ENCODE data around the gene MAP7D1. TPM values are rescaled to one million over a fixed set of nuclear protein-coding genes. Genes with fewer than 3 reads are reported as not detected.
A peak's percentile ranks its signal among the peaks of the same experiment; 100 is the strongest.
"Not testable (repeated sequence)": the region's sequence is repeated elsewhere in the genome, so short reads cannot be mapped to it uniquely, and the experiment has no call there.

The MAP7D1 gene
- total and polyA plus RNA-seq, 2 of the 13 experiments (the other 11 are each of a cell fraction or from before 2014, with no cell fraction given) = 5.6 to 7.2 TPM

- Histone ChIP-seq H3K27ac (ENCODE audit: extremely low read length, insufficient read depth, low read length) (peak overlapping the region; percentile 94), H3K4me3 (replicated peaks in 1 of 3; ENCODE audit: insufficient read depth in 1 of 3, low read depth in 2 of 3, low read length in 3 of 3) (peak overlapping the region; percentile 86 to 100 (median 89)), H3K9me3 (ENCODE audit: low read length) (no peaks in the 10 kb centered on the region), H3K4me1 (ENCODE audit: insufficient read depth, low read length) (peaks cover 41% of the 10 kb centered on the region), H4K20me1 (ENCODE audit: insufficient read depth, low read length) (peaks cover 44% of the 10 kb centered on the region), H3K79me2 (ENCODE audit: insufficient read depth, low read length) (peaks cover 58% of the 10 kb centered on the region), H3K27me3 (ENCODE audit: control insufficient read depth in 1 of 2, insufficient read depth in 2 of 2, low read length in 2 of 2) (no peaks in the 10 kb centered on the region; a peak in 1 of 5 replicates), H2AFZ (ENCODE audit: low read length) (no peak overlapping the region), H3K4me2 (ENCODE audit: low read depth, low read length) (peak overlapping the region; percentile 75), H3K36me3 (replicated peaks in 1 of 2; ENCODE audit: control insufficient read depth in 1 of 2, insufficient read depth in 2 of 2, low read length in 2 of 2) (peaks cover 7 to 16% of the 10 kb centered on the region in 2 experiments; a peak in 3 of 5 replicates), H3K9ac (ENCODE audit: insufficient read depth, low read depth, low read length) (peak overlapping the region; percentile 95)
- no peak for ATAC-seq
- CTCF ChIA-PET (ENCODE audit: low intra/inter-chr PET ratio, low total read pairs) = no interaction called here
- no peak for TF ChIP-seq XRCC5 (optimal IDR thresholded peaks at IDR 0.05; ENCODE audit: low read length)
- TF ChIP-seq RFX3 (CRISPR knock-in tag; IDR thresholded peaks at IDR 0.05) = no peak
- no peak for TF ChIP-seq ZNF260 (CRISPR knock-in tag; IDR thresholded peaks at IDR 0.05; ENCODE audit: borderline replicate concordance, low read depth)
- TF ChIP-seq DZIP1 (CRISPR knock-in tag; IDR thresholded peaks at IDR 0.05) = no peak
- TF ChIP-seq RXRA (CRISPR knock-in tag; IDR thresholded peaks at IDR 0.05) = no peak
- BruUV-seq (replicated peaks) = no TSS peak
- POLR2A ChIA-PET = interaction anchor here (0.9 to 8.2 kb wide), 17 partner anchors 8 to 161 kb away, joined by 3 to 141 read pairs (median 10); partner anchors contain the start of genes MAP7D1, SH3D21, STK40 and TRAPPC3
- in situ Hi-C loops (cut with HindIII; ENCODE audit: extremely low pct_ligation_motif_present, low pct_unique_long_range_greater_than_20kb) (no loop called here), intact Hi-C loops (cut with micrococcal nuclease; ENCODE audit: unreplicated experiment) (loop anchor here (2.0 to 10.0 kb wide), 2 partner anchors 15 to 71 kb away; partner anchors contain the start of gene MAP7D1)
- DNase-seq (ENCODE audit: low spot score) = no peak
- no peak for FAIRE-seq
- 6% methylated on average over 10 of the region's 10 CpGs for WGBS (ENCODE audit: low lambda C conversion rate)
These were observed 69.4 kb downstream of the MAP7D1 start for GRCh38 chr1:36225283-36225899.

- FAIRE-seq; intact Hi-C loops (cut with micrococcal nuclease; ENCODE audit: unreplicated experiment): not testable (repeated sequence)
These were observed 74.3 kb downstream of the MAP7D1 start for GRCh38 chr1:36230279-36230678.

More at GRCh38 chr1:36230279-36230678, 74.3 kb downstream of the MAP7D1 start:
- BruUV-seq (replicated peaks); H3K4me3 ChIP-seq (replicated peaks in 1 of 3; ENCODE audit: insufficient read depth in 1 of 3, low read depth in 2 of 3, low read length in 3 of 3); H3K27me3 ChIP-seq (ENCODE audit: control insufficient read depth in 1 of 2, insufficient read depth in 2 of 2, low read length in 2 of 2); H3K9ac ChIP-seq (ENCODE audit: insufficient read depth, low read depth, low read length); H3K4me2 ChIP-seq (ENCODE audit: low read depth, low read length); in situ Hi-C loops (cut with HindIII; ENCODE audit: extremely low pct_ligation_motif_present, low pct_unique_long_range_greater_than_20kb); H3K27ac ChIP-seq (ENCODE audit: extremely low read length, insufficient read depth, low read length); ATAC-seq; H2AFZ ChIP-seq (ENCODE audit: low read length); DNase-seq (ENCODE audit: low spot score); H3K9me3 ChIP-seq (ENCODE audit: low read length): not testable (repeated sequence)
- peaks cover 79% of the 10 kb centered on the region for H3K4me1 ChIP-seq (ENCODE audit: insufficient read depth, low read length)
- H3K36me3 ChIP-seq (replicated peaks in 1 of 2; ENCODE audit: control insufficient read depth in 1 of 2, insufficient read depth in 2 of 2, low read length in 2 of 2) = peaks cover 7 to 31% of the 10 kb centered on the region in 2 experiments; a peak in 4 of 5 replicates
- 96% methylated on average over 12 of the region's 12 CpGs for WGBS (ENCODE audit: low lambda C conversion rate)
- H3K79me2 ChIP-seq (ENCODE audit: insufficient read depth, low read length) = peaks cover 94% of the 10 kb centered on the region
- ChIA-PET POLR2A (interaction anchor here (8.2 kb wide), 1 partner anchor 8 kb away, joined by 141 read pairs; no protein-coding TSS in a partner anchor), CTCF (ENCODE audit: low intra/inter-chr PET ratio, low total read pairs) (interaction anchor here (0.6 kb wide), 1 partner anchor 69 kb away, joined by 3 read pairs; no protein-coding TSS in a partner anchor)
- peaks cover 71% of the 10 kb centered on the region for H4K20me1 ChIP-seq (ENCODE audit: insufficient read depth, low read length)
